Natural killer cell treated with Interleukin-12 subunit alpha and Interleukin-12 subunit beta and Interleukin-15 and Interleukin-18, amount 100 ng/mL, for 72 hours (primary cell): ENCODE measurements around the gene WFIKKN2. TPM values are rescaled to one million over a fixed set of nuclear protein-coding genes. Genes with fewer than 3 reads are reported as not detected.
"Not testable (repeated sequence)": the region's sequence is repeated elsewhere in the genome, so short reads cannot be mapped to it uniquely, and the experiment has no call there.

Experiments used
- ATAC-seq, 2 donors: fragments of 150-1000 bp; cut with Tn5 transposase in 1 of 2; sonication (Bioruptor Pico), chemical (Tn5 transposase) in 1 of 2; 2 replicates each; pipeline ENCODE4 v1.10.0; 2021
- DNase-seq: peaks from one replicate; pipeline ENCODE4 v3.0.0; 2022; ENCODE audit warnings: low spot score
- H3K27ac Mint-ChIP-seq, 2 donors: 1 replicate in 1 of 2; 2 replicates in 1 of 2; pipeline ENCODE4 v1.8.0; 2022; ENCODE audit warnings: mixed read lengths in 2 of 2, mild to moderate bottlenecking in 1 of 2, moderate library complexity in 1 of 2
- H3K27me3 Mint-ChIP-seq, 2 donors: 1 replicate in 1 of 2; 2 replicates in 1 of 2; pipeline ENCODE4 v1.8.0; 2022; ENCODE audit warnings: mixed read lengths in 2 of 2
- H3K36me3 Mint-ChIP-seq: one replicate; pipeline ENCODE4 v1.8.0; 2022; ENCODE audit warnings: mixed read lengths
- H3K4me1 Mint-ChIP-seq, 2 donors: 1 replicate in 1 of 2; 2 replicates in 1 of 2; pipeline ENCODE4 v1.8.0; 2022; ENCODE audit warnings: low read depth in 2 of 2, mixed read lengths in 2 of 2, mild to moderate bottlenecking in 1 of 2
- H3K4me3 Mint-ChIP-seq: one replicate; pipeline ENCODE4 v1.8.0; 2022; ENCODE audit warnings: mixed read lengths
- H3K9me3 Mint-ChIP-seq: 2 replicates; pipeline ENCODE4 v1.8.0; 2022; ENCODE audit warnings: mixed read lengths
- total RNA-seq, 2 donors: library from RNA; stranded (reverse); gene quantifications; one replicate each; pipeline ENCODE4 v1.2.3, GENCODE V29; 2022

The WFIKKN2 gene
- total RNA-seq, 2 donors from 2014 or later: not detected

DNA sequence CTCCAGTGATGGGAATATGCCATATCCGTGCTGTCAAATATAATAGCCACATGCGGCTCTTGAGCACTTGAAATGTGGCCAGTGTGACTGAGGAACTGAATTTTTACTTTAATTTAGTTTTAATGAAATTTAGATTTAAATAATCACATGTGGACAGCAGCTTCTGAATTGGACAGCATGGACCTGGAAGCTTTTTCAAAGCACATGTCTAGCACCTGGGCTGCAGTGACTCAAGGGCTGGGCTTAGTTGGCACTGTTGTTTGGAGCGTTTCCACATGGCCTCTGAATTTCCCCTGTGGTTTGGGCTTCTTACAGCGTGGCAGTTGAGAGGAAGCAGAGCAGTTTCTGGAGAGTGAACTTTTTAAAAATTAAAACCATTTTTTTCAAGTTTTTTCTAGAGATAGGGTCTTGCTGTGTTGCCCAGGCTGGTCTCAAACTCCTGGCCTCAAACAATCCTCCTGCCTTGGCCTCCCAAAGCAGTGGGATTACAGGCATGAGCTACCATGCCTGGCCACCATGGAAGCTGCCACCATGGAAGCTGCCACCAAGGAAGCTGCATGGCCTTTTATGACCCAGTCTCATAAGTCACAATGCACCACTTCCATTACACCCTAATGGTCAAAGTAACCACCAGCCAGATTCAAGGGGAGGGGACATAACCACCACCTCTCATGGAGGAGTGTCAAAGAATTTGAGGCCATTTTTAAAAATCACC lies 37.5 kb downstream of the WFIKKN2 start:
- ATAC-seq (peak; percentile 87), DNase-seq (peak; percentile 69)
- Mint-ChIP-seq H3K27me3 (peaks cover 19 to 25% of the 10 kb centered on the region in 2 donors), H3K36me3 (no peaks in the 10 kb centered on the region), H3K9me3 (no peaks in the 10 kb centered on the region), H3K27ac (no peak overlapping the region), H3K4me3 (peak overlapping the region; percentile 1), H3K4me1 (peaks cover 23 to 26% of the 10 kb centered on the region in 2 donors)

DNA sequence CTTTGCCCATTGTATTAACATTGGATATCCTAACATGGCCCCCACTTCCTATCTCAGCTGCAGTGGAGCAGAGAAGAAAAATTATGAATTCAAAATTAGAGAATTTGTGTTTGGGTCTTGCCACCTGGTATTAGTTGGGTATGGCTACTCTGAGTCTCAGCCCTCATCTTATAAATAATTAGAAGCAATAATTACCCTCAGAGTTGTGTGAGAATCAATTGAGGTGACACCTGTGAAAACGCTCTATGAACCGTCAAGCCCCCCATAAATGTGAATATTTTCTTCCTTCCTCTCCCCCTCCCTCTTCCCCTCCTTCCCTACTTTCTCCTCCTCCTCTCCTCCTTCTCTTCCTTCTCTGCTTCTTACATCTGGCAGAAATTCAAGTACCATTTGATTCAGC lies 39.7 kb downstream of the WFIKKN2 start:
- ATAC-seq: no peak

DNA sequence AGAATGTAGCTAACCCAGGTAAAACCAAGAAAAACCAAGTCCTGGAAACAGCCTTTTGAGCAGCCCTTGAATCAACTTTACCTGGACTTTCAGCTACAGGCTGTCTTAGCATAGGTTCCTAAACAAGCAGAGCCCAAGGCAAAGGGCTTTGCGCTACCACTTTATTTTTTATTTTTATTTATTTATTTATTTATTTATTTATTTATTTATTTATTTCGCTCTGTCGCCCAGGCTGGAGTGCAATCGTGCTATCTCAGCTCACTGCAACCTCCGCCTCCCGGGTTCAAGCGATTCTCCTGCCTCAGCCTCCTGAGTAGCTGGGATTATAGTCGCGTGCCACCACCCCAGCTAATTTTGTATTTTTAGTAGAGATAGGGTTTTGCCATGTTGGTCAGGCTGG lies 41.7 kb downstream of the WFIKKN2 start:
- H3K27ac Mint-ChIP-seq, H3K9me3 Mint-ChIP-seq, H3K4me1 Mint-ChIP-seq, H3K36me3 Mint-ChIP-seq, H3K4me3 Mint-ChIP-seq, ATAC-seq, DNase-seq: not testable (repeated sequence)
- H3K27me3 Mint-ChIP-seq: peaks cover 19 to 23% of the 10 kb centered on the region in 2 donors

More for the DNA sequence above, 39.7 kb downstream of the WFIKKN2 start:
- Mint-ChIP-seq H3K9me3 (no peaks in the 10 kb centered on the region), H3K4me3 (no peak overlapping the region), H3K27me3 (peaks cover 19 to 22% of the 10 kb centered on the region in 2 donors), H3K27ac (no peak overlapping the region), H3K36me3 (no peaks in the 10 kb centered on the region), H3K4me1 (peaks cover 17 to 19% of the 10 kb centered on the region in 2 donors)
- DNase-seq: no peak

DNA sequence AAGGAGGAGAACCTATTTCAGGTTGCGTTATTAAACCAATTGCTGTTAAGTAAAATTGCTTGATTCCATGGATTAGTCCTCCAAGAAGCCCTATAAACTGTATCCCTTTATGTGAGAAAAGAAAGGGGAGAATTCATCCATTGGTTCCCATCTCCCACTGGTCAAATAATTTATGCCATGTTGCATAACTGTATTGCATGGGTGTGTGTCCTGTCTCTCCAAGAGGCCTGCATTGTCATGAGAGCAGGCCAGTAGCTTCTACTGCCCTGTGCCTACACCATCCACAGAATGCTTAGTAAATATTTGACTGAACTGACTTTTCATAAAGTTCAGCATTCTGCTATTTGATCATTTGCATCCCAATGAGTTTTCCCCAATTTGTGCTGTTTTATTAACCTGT lies 42.5 kb downstream of the WFIKKN2 start:
- Mint-ChIP-seq H3K27me3 (peaks cover 19 to 23% of the 10 kb centered on the region in 2 donors), H3K4me1 (peaks cover 8% of the 10 kb centered on the region in 2 donors), H3K36me3 (no peaks in the 10 kb centered on the region), H3K27ac (no peak overlapping the region), H3K9me3 (no peaks in the 10 kb centered on the region), H3K4me3 (no peak overlapping the region)
- DNase-seq (no peak), ATAC-seq (no peak)

DNA sequence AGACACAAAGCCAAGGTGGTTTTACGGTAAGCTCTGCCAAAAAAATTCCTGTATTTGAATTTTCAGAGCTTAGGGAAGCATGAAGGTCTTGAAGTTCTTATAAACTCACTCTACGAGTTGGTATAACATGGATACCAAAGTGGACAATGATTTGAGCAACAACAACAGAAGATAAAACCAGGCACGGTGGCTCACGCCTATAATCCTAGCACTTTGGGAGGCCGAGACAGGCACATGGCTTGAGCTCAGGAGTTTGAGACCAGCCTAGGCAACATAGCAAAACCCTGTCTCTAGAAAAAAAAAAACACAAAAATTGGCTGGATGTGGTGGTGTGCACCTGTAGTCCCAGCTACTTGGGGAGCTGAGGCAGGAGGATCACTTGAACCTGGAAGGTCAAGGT lies 43.7 kb downstream of the WFIKKN2 start:
- ATAC-seq (no peak), DNase-seq (no peak)
- Mint-ChIP-seq H3K4me1 (peaks cover 2 to 4% of the 10 kb centered on the region in 2 donors), H3K27ac (no peak overlapping the region), H3K36me3 (no peaks in the 10 kb centered on the region), H3K9me3 (no peaks in the 10 kb centered on the region), H3K27me3 (peaks cover 12 to 24% of the 10 kb centered on the region in 2 donors), H3K4me3 (no peak overlapping the region)

DNA sequence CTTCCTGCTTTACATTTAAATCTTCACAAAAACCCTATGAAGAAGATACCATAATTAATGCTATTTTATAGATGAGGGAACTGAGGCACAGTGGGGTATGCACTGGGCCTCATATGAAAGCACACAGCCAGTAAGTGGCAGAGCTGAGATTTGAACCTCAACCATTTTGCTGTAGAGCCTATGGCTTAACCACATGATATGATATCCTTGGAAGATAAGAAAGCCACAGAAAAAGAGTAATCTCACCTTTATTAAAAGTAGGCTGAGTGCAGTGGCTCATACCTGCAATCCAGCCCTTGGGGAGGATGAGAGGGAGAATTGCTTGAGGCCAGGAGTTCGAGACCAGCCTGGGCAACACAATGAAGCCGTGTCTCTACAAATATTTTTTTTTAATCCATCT lies 45.8 kb downstream of the WFIKKN2 start:
- no peak overlapping the region for H3K4me3 Mint-ChIP-seq
- H3K36me3 Mint-ChIP-seq: no peaks in the 10 kb centered on the region
- DNase-seq: no peak

DNA sequence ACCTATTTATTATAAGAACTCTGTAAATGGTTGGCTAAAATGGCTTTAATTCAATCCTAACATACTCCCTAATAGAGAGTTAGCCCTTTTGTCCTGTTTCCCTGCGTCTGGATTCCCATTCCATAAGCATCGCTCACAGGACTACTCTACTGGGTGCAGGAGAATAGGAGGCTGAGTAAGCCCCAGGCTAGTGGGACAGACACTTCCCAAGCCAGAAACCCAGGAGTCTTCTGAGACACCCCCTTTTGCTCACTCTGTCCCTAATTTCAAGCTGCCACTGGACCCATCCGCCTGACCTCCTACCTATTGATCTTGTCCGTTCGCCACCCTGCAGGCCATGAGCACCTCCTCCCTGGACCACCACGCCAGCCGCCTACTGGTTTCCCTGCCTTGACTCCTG lies 47.5 kb downstream of the WFIKKN2 start:
- no peak overlapping the region for H3K27ac Mint-ChIP-seq
- peaks cover 0 to 14% of the 10 kb centered on the region in 2 donors for H3K27me3 Mint-ChIP-seq
- no peaks in the 10 kb centered on the region for H3K36me3 Mint-ChIP-seq
- H3K4me3 Mint-ChIP-seq: no peak overlapping the region
- ATAC-seq (no peak), DNase-seq (no peak)
- H3K9me3 Mint-ChIP-seq: no peaks in the 10 kb centered on the region
- H3K4me1 Mint-ChIP-seq: peaks cover 11 to 15% of the 10 kb centered on the region in 2 donors

More for the DNA sequence above, 45.8 kb downstream of the WFIKKN2 start:
- no peak for ATAC-seq
- no peaks in the 10 kb centered on the region for H3K9me3 Mint-ChIP-seq
- H3K27ac Mint-ChIP-seq: no peak overlapping the region
- peaks cover 4 to 6% of the 10 kb centered on the region in 2 donors for H3K4me1 Mint-ChIP-seq
- H3K27me3 Mint-ChIP-seq: peaks cover 0 to 11% of the 10 kb centered on the region in 2 donors

DNA sequence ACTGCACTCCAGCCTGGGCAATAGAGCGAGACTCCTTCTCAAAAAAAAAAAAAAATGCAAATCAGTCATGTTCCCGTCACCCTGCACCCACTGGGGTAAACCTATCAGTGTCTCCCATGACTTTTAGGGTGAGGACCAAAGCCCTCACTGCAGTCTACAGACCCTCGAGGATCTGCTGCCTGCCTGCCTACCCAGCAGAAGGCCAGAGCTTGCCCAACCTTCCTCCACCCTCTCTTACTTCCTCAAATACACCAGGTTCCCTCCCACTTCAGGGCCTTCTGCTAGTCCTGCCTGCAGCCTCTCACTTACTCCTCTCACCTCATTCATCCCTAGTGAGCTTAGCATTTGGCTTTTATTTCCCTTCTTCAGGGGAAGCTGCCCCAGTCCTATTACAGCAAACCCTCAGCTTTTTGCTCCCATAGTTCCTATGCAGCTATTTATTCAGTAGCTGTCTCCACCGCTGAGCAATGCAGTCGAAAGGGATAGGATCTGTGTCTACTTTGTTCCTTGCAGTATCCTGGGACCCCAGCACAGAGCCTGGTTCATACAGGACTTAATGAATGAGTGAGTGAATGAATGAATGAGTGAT lies 48.6 kb downstream of the WFIKKN2 start:
- no peaks in the 10 kb centered on the region for H3K9me3 Mint-ChIP-seq
- peaks cover 13 to 17% of the 10 kb centered on the region in 2 donors for H3K4me1 Mint-ChIP-seq
- no peak overlapping the region for H3K27ac Mint-ChIP-seq
- H3K36me3 Mint-ChIP-seq: no peaks in the 10 kb centered on the region
- ATAC-seq (peak in 1 of 2 donors; percentile 6), DNase-seq (no peak)
- no peak overlapping the region for H3K4me3 Mint-ChIP-seq
- peaks cover 0 to 16% of the 10 kb centered on the region in 2 donors for H3K27me3 Mint-ChIP-seq

DNA sequence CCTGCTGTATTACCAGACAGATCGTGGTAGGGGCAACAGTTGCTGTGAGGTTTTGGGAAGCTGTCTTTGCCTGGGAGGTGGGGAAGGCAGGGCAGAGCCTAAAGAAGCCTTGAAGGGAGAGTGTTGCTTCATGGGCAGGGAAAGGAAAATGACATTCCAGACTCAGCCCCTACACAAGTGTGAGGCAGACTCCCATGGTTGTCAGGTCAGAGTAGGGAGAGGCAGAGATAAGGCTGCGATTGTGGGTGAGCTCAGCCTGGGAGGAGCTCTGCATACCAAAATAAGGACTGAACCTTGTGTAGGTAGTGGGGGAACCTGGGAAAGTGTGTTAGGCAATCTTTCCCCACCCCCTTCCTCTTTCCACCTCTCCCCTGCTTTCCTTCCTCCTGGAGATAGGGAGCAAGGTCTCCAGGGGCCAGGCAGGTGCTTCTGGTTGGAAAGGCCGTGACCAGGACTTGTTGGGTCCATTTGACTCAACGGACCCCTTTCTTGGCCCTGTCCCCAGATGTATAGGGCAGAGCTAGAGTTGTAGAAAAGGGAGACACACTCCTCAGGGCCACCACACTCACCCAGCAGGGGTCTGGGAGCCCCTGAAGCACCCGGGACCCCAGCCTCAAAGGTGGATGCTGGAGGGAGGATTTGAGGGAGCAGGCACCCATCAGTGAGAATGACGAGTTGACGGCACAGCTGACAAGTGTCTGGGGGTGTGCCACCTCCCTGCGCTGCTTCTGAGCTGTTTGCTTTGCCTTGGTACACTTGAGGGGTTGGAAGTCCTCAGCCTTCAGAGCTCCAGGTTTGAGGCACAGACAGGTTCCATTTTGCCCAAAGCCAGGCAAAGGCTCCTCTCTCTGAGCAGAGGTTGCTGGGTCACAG lies 49.3 kb downstream of the WFIKKN2 start:
- DNase-seq (no peak), ATAC-seq (no peak)
- Mint-ChIP-seq H3K9me3 (no peaks in the 10 kb centered on the region), H3K4me3 (no peak overlapping the region), H3K4me1 (peaks cover 13 to 17% of the 10 kb centered on the region in 2 donors), H3K27me3 (peaks cover 0 to 17% of the 10 kb centered on the region in 2 donors), H3K36me3 (no peaks in the 10 kb centered on the region), H3K27ac (no peak overlapping the region)

DNA sequence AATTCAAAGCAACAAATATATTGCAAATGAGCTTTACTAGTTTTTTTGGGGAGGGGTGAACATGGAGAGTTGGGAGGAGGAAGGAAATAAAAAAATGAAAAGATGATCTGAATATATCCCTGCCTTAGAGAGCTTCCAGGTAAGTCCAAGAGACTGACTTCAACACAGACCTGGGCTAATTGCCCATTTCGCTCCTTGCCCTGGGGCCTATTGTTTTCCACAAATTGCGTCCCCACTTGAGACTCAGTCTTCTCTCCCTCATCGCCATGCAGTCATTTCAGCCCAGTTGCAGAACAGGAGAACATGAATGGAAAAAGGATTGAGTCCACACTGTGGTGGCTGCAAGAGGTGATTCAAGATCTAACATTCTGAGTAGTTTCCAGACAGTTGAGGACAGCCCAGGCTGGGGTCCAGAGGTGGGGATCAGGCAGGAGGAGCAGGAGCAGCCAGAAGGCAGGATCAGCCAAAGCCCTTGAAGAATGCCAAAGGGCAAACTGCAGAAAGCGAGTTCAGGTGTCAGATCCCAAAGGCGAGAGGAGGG lies 52.4 kb downstream of the WFIKKN2 start:
- Mint-ChIP-seq H3K27me3 (peaks cover 0 to 20% of the 10 kb centered on the region in 2 donors), H3K4me1 (peaks cover 13 to 17% of the 10 kb centered on the region in 2 donors), H3K9me3 (no peaks in the 10 kb centered on the region), H3K27ac (no peak overlapping the region), H3K36me3 (no peaks in the 10 kb centered on the region), H3K4me3 (peak overlapping the region; percentile 11)
- ATAC-seq (no peak), DNase-seq (no peak)

DNA sequence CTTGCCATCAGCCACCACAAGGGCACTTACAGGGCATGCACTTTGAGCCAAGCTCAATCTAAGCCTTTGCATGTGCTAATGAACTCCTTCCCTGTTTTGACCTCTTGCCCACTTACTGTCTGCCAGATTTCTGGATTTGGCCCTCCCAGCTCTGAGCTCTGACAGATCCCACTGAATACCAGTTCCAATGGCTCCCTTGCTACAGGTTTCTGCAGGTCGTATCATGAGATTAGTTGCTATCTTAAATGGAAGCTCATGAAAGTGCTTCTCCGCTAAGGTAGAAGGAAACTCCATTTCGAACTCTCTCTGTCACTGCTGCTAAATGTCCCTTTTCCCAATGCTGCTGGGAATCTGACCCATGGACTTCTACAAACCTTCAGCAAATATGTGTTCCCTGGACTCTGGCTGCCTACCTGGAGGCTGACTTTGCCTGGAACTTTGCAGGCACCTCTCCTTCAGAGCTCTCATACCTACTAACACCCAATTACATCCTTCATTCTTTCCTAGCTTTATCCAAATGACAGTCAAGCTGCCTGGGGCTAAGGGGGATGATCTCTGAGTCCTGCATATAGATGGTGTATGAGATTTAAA lies 54.2 kb downstream of the WFIKKN2 start:
- H3K27ac Mint-ChIP-seq: no peak overlapping the region
- peaks cover 0 to 14% of the 10 kb centered on the region in 2 donors for H3K27me3 Mint-ChIP-seq
- H3K4me3 Mint-ChIP-seq: no peak overlapping the region
- peaks cover 9 to 11% of the 10 kb centered on the region in 2 donors for H3K4me1 Mint-ChIP-seq
- ATAC-seq: no peak
- no peak for DNase-seq
- H3K36me3 Mint-ChIP-seq: no peaks in the 10 kb centered on the region
- no peaks in the 10 kb centered on the region for H3K9me3 Mint-ChIP-seq

DNA sequence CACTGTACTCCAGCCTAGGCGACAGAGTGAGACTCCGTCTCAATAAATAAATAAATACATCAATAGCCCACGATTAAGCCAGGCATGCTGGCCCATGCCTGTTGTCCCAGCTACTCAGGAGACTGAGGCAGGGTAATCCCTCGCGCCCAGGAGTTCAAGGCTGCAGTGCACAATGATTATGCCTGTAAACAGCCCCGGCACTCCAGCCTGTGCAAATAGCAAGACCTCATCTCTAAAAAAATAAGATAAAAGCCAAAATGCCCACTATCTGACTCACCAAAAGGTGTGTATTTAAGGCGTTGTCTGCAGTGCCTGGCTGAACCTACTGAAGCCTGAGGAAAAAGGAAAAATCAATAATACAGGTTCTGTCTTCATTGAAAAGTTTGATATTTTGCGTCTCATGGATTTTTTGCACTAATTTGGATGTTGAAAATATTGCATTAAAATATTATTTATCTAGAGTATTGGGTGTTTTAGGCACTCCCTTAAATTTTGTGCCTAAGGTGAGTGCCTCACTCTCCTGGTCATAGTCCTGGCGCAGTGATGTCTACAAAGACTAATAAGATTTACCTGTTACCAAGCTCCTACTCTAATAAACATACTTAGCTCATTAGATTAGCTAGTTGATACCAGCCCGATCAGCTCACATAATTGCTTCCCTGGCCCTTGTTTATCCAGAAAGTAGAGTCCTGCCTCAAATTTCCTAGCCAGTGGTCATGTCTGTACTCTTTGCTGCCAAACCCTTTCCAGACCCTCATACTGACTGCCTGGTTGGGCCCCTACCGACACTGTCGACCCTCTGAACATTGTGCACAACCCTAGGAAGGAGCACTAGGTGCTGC lies 55.5 kb downstream of the WFIKKN2 start:
- Mint-ChIP-seq H3K27me3 (peaks cover 0 to 14% of the 10 kb centered on the region in 2 donors), H3K36me3 (no peaks in the 10 kb centered on the region), H3K4me3 (no peak overlapping the region), H3K9me3 (no peaks in the 10 kb centered on the region), H3K4me1 (peaks cover 9 to 11% of the 10 kb centered on the region in 2 donors), H3K27ac (no peak overlapping the region)
- DNase-seq (no peak), ATAC-seq (no peak)
